Right lobe of liver (tissue), 6 donors: Measurements from ENCODE around the gene POLG2. TPM values are rescaled to one million over a fixed set of nuclear protein-coding genes. Genes with fewer than 3 reads are reported as not detected.

Experiments
- ATAC-seq, 4 donors: fragments of 200-7000 bp; cut with Tn5 transposase; one replicate each; pipeline ENCODE4 v1.9.1; 2020; ENCODE audit warnings: mild to moderate bottlenecking in 4 of 4, moderate library complexity in 4 of 4
- DNase-seq, 3 donors: peaks; one replicate each; pipeline ENCODE4 v3.0.0-alpha.2; 2020
- H3K27ac ChIP-seq, 3 donors: fragments of 200-600 bp; one replicate each; pipeline ENCODE4 v1.8.0; 2022
- H3K27me3 ChIP-seq, 2 donors: fragments of 200-600 bp; one replicate each; pipeline ENCODE4 v1.8.0; 2022
- H3K36me3 ChIP-seq, 4 donors: fragments of 200-600 bp; sonication (generic) in 1 of 4; one replicate each; pipeline versions ENCODE4 v1.5.1 to v1.8.0; 2017 to 2022; ENCODE audit warnings: control low read depth in 1 of 4
- H3K4me1 ChIP-seq, 4 donors: fragments of 200-600 bp; sonication (generic) in 1 of 4; one replicate each; pipeline versions ENCODE4 v1.5.1 to v1.8.0; 2017 to 2022; ENCODE audit warnings: control low read depth in 1 of 4
- H3K4me3 ChIP-seq, 3 donors: fragments of 200-600 bp; one replicate each; pipeline ENCODE4 v1.8.0; 2022
- H3K9me3 ChIP-seq, 4 donors: fragments of 200-600 bp; sonication (generic) in 1 of 4; one replicate each; pipeline versions ENCODE4 v1.5.1 to v1.8.0; 2017 to 2022; ENCODE audit warnings: control low read depth in 1 of 4
- CTCF ChIP-seq, 4 donors: fragments of 200-600 bp in 3 of 4; fragments of 450-650 bp in 1 of 4; IDR thresholded peaks; one replicate each; pipeline versions ENCODE4 v1.5.1 to v1.8.0; 2016 to 2022; ENCODE audit warnings: antibody characterized with exemption in 4 of 4, mild to moderate bottlenecking in 2 of 4
- POLR2A ChIP-seq: fragments of 450-650 bp; IDR thresholded peaks from one replicate; pipeline ENCODE4 v1.6.1; 2017; ENCODE audit warnings: antibody characterized with exemption, mild to moderate bottlenecking
- WGBS: methylation state at CpG from one replicate; pipeline ENCODE4 v1.1.6; 2018; ENCODE audit warnings: low coverage, low lambda C conversion rate; ENCODE audit not compliant: insufficient coverage; ENCODE audit errors: missing lambda C conversion rate; 5-methylcytosine and 5-hydroxymethylcytosine counted together
- intact Hi-C, 2 donors: fragments of 100-400 bp; cut with DNase I; formaldehyde crosslinking; loops; one replicate each; pipeline versions ENCODE4 v1.11.2 to v1.14.1; 2022
- total RNA-seq, 6 experiments: library from RNA; depleted of rRNA in 2 of 6; stranded (reverse); fragments of >200 nt in 2 of 6; fragmentation: NEBNext Ultra II Directional in 3 of 6; extraction: Animal tissue kit (Norgen Biotek cat#: 25700) in 3 of 6; gene quantifications; one replicate each; pipeline versions ENCODE4 v1.1.0 to v1.2.4, GENCODE V29; 2016 to 2023
- donor health status: DM: no; HTN: yes; CAD: no.
- donor health status: DM: no; HTN: no; CAD: no.
- donor health status: DM: no; HTN: no; CAD: no.
- donor health status: DM: no; HTN: yes; CAD: no.
- donor health status: DM: no; HTN: yes; CAD: no.

The POLG2 gene
- total RNA-seq, 6 experiments from 2014 or later = 2.9 to 9.2 (median 5.5) TPM

GRCh38 chr17:64532409-64532808 is 35.6 kb upstream of the POLG2 start:
- no peak for TF ChIP-seq POLR2A
- TF ChIP-seq CTCF (IDR thresholded peaks at IDR 0.05) = no peak
- intact Hi-C loops = no loop called here
- Histone ChIP-seq H3K27me3 (no peaks in the 10 kb centered on the region), H3K4me3 (no peak overlapping the region), H3K36me3 (peaks cover 13 to 97% (median 53%) of the 10 kb centered on the region in 4 donors), H3K4me1 (no peaks in the 10 kb centered on the region), H3K9me3 (no peaks in the 10 kb centered on the region), H3K27ac (no peak overlapping the region)
- no peak for ATAC-seq
- WGBS = 88% methylated on average over 5 of the region's 5 CpGs
- DNase-seq = no peak

- H3K4me1 ChIP-seq = no peaks in the 10 kb centered on the region
- no peak overlapping the region for H3K27ac ChIP-seq
- H3K4me3 ChIP-seq = no peak overlapping the region
- no peaks in the 10 kb centered on the region for H3K9me3 ChIP-seq
- ATAC-seq (no peak), DNase-seq (no peak)
- intact Hi-C loops = no loop called here
- TF ChIP-seq POLR2A = no peak
- no peak for TF ChIP-seq CTCF (IDR thresholded peaks at IDR 0.05)
- WGBS = 73% methylated on average over 3 of the region's 5 CpGs
- peaks cover 16 to 97% (median 55%) of the 10 kb centered on the region in 4 donors for H3K36me3 ChIP-seq
- no peaks in the 10 kb centered on the region for H3K27me3 ChIP-seq
These were observed 35.1 kb upstream of the POLG2 start for GRCh38 chr17:64531955-64532371.

GRCh38 chr17:64529221-64529620 is 32.4 kb upstream of the POLG2 start:
- H3K27ac ChIP-seq = no peak overlapping the region
- no peaks in the 10 kb centered on the region for H3K27me3 ChIP-seq
- no peak for DNase-seq
- TF ChIP-seq CTCF (IDR thresholded peaks at IDR 0.05) (no peak), POLR2A (no peak)
- ATAC-seq = no peak
- WGBS = 93% methylated on average over 5 of the region's 5 CpGs
- H3K4me1 ChIP-seq = no peaks in the 10 kb centered on the region
- H3K9me3 ChIP-seq = no peaks in the 10 kb centered on the region
- peaks cover 18 to 97% (median 61%) of the 10 kb centered on the region in 4 donors for H3K36me3 ChIP-seq
- intact Hi-C loops = no loop called here
- H3K4me3 ChIP-seq = no peak overlapping the region

- TF ChIP-seq CTCF (IDR thresholded peaks at IDR 0.05) (no peak), POLR2A (no peak)
- no peak overlapping the region for H3K4me3 ChIP-seq
- ATAC-seq (no peak), DNase-seq (no peak)
- intact Hi-C loops = no loop called here
- no peak overlapping the region for H3K27ac ChIP-seq
- no peaks in the 10 kb centered on the region for H3K27me3 ChIP-seq
- H3K36me3 ChIP-seq = peaks cover 18 to 100% (median 67%) of the 10 kb centered on the region in 4 donors
- no peaks in the 10 kb centered on the region for H3K4me1 ChIP-seq
- H3K9me3 ChIP-seq = no peaks in the 10 kb centered on the region
- 100% methylated on average over 2 of the region's 2 CpGs for WGBS
These were observed 31.1 kb upstream of the POLG2 start for GRCh38 chr17:64527914-64528313.

- intact Hi-C loops = no loop called here
These were observed 23.5 kb upstream of the POLG2 start for GRCh38 chr17:64520359-64520758.

More at GRCh38 chr17:64520359-64520758, 23.5 kb upstream of the POLG2 start:
- WGBS = 96% methylated on average over 4 of the region's 6 CpGs
- Histone ChIP-seq H3K4me3 (no peak overlapping the region), H3K27ac (no peak overlapping the region), H3K27me3 (no peaks in the 10 kb centered on the region), H3K36me3 (peaks cover 0 to 99% (median 33%) of the 10 kb centered on the region in 4 donors), H3K4me1 (no peaks in the 10 kb centered on the region), H3K9me3 (no peaks in the 10 kb centered on the region)
- TF ChIP-seq CTCF (IDR thresholded peaks at IDR 0.05) (no peak), POLR2A (no peak)
- ATAC-seq (no peak), DNase-seq (no peak)
